OCI-LY7 (cell line): ENCODE results near the gene HACD2. TPM values are rescaled to one million over a fixed set of nuclear protein-coding genes. Genes with fewer than 3 reads are reported as not detected.

Source experiments
- BruUV-seq: library from RNA; stranded (reverse); fragments of 400-500 nt; replicated peaks from 2 replicates; lab custom pipeline; 2021; lab: Mats Ljungman, UMichigan
- CTCF ChIA-PET: fragments of 300-600 bp; sonication (Branson Sonifier 250); formaldehyde crosslinking; loops from one replicate; lab custom pipeline; 2022; ENCODE audit warnings: antibody characterized with exemption; ENCODE audit not compliant: unreplicated experiment; lab: Charles Lee
- POLR2A ChIA-PET: fragments of 300-600 bp; sonication (Branson Sonifier 250); formaldehyde crosslinking; loops from one replicate; lab custom pipeline; 2022; ENCODE audit warnings: antibody characterized with exemption; lab: Charles Lee
- DNase-seq: peaks from one replicate; pipeline ENCODE4 v3.0.0-alpha.2; 2015; ENCODE audit warnings: low spot score
- H2AFZ ChIP-seq: fragments of 200-600 bp; sonication (generic), shearing (Covaris generic); 2 replicates; pipeline ENCODE4 v1.6.1; 2014; ENCODE audit warnings: mild to moderate bottlenecking, antibody characterized with exemption, low read length, moderate library complexity
- H3K27ac ChIP-seq: fragments of 200-600 bp; sonication (generic); 2 replicates; pipeline ENCODE4 v1.5.1; 2014; ENCODE audit warnings: mixed run types, low read depth, mild to moderate bottlenecking, moderate library complexity, low read length, inconsistent platforms; ENCODE audit not compliant: poor library complexity, severe bottlenecking
- H3K36me3 ChIP-seq: fragments of 200-600 bp; sonication (generic); 2 replicates; pipeline ENCODE4 v1.6.1; 2014; ENCODE audit warnings: mild to moderate bottlenecking, antibody characterized with exemption, low read length, moderate library complexity, mixed read lengths; ENCODE audit not compliant: insufficient read depth
- H3K4me1 ChIP-seq: fragments of 200-600 bp; sonication (generic); 2 replicates; pipeline ENCODE4 v1.5.1; 2014; ENCODE audit warnings: mild to moderate bottlenecking, low read length; ENCODE audit not compliant: insufficient read depth, poor library complexity, severe bottlenecking
- H3K4me2 ChIP-seq: fragments of 200-600 bp; sonication (generic); 2 replicates; pipeline ENCODE4 v1.6.1; 2014; ENCODE audit warnings: mild to moderate bottlenecking, low read length
- H3K4me3 ChIP-seq: fragments of 200-600 bp; sonication (generic); 2 replicates; pipeline ENCODE4 v1.5.1; 2014; ENCODE audit warnings: mild to moderate bottlenecking, low read depth, low read length; ENCODE audit not compliant: poor library complexity, severe bottlenecking
- H3K79me2 ChIP-seq: fragments of 200-600 bp; sonication (generic); 2 replicates; pipeline ENCODE4 v1.6.1; 2016; ENCODE audit warnings: low read depth, mild to moderate bottlenecking, low read length, moderate library complexity, mixed read lengths; ENCODE audit not compliant: insufficient read depth
- H3K9me2 ChIP-seq: fragments of 200-600 bp; sonication (generic); 2 replicates; pipeline ENCODE4 v1.6.1; 2016; ENCODE audit warnings: mild to moderate bottlenecking, low read length, mixed read lengths; ENCODE audit not compliant: insufficient read depth
- H3K9me3 ChIP-seq: fragments of 200-600 bp; sonication (generic); 2 replicates; pipeline ENCODE4 v1.6.1; 2014; ENCODE audit warnings: mild to moderate bottlenecking, mixed run types, low read length, mixed read lengths
- H4K20me1 ChIP-seq: fragments of 200-600 bp; sonication (generic); 2 replicates; pipeline ENCODE4 v1.6.1; 2014; ENCODE audit warnings: mild to moderate bottlenecking, antibody characterized with exemption, low read length, moderate library complexity, mixed read lengths; ENCODE audit not compliant: insufficient read depth
- CTCF ChIP-seq: fragments of 200-600 bp; sonication (generic); conservative IDR thresholded peaks from 2 replicates; pipeline ENCODE4 v1.5.1; 2014; ENCODE audit warnings: mild to moderate bottlenecking, antibody characterized with exemption, low read length, moderate library complexity, mixed read lengths
- EZH2phosphoT487 ChIP-seq: fragments of 200-600 bp; sonication (generic); IDR thresholded peaks from 2 replicates; pipeline ENCODE4 v1.6.1; 2018; ENCODE audit warnings: low read depth, borderline replicate concordance, mild to moderate bottlenecking, mixed run types, antibody characterized with exemption, low read length, moderate library complexity, mixed read lengths
- intact Hi-C: fragments of 100-400 bp; cut with micrococcal nuclease; formaldehyde crosslinking; loops from one replicate; pipeline ENCODE4 v1.10.0; 2022; ENCODE audit not compliant: unreplicated experiment
- total RNA-seq, 2 experiments: library from RNA; depleted of rRNA in 1 of 2; stranded (reverse); fragments of >200 nt in 1 of 2; shearing (Covaris generic) in 1 of 2; gene quantifications; 2 replicates each; pipeline ENCODE4 v1.2.3, GENCODE V29; 2014 to 2022

HACD2 gene
- total RNA-seq, 2 experiments from 2014 or later, result 10.2 to 22.5 TPM

GRCh38 chr3:123446210-123446609 is 138.6 kb downstream of the HACD2 start:
- H3K4me2 ChIP-seq, result no peak overlapping the region
- no peaks in the 10 kb centered on the region for H3K79me2 ChIP-seq
- no peak overlapping the region for H2AFZ ChIP-seq
- intact Hi-C loops, result no loop called here
- H3K4me3 ChIP-seq, result no peak overlapping the region
- no peak overlapping the region for H3K27ac ChIP-seq
- CTCF ChIA-PET, result no interaction called here
- POLR2A ChIA-PET, result interaction anchor here (0.5 kb wide), 1 partner anchor 1013 kb away, joined by 3 read pairs; no protein-coding TSS in a partner anchor
- H4K20me1 ChIP-seq, result no peaks in the 10 kb centered on the region
- no peaks in the 10 kb centered on the region for H3K9me2 ChIP-seq
- TF ChIP-seq CTCF (no peak), EZH2phosphoT487 (no peak)
- no peaks in the 10 kb centered on the region for H3K36me3 ChIP-seq
- DNase-seq, result no peak
- no peaks in the 10 kb centered on the region for H3K4me1 ChIP-seq
- H3K9me3 ChIP-seq, result no peaks in the 10 kb centered on the region
- no TSS peak for BruUV-seq

GRCh38 chr3:123445702-123446101 is 139.2 kb downstream of the HACD2 start:
- Histone ChIP-seq H3K4me1 (no peaks in the 10 kb centered on the region), H3K9me2 (no peaks in the 10 kb centered on the region), H4K20me1 (no peaks in the 10 kb centered on the region), H3K79me2 (no peaks in the 10 kb centered on the region), H3K27ac (no peak overlapping the region), H3K4me2 (no peak overlapping the region), H3K36me3 (no peaks in the 10 kb centered on the region), H3K4me3 (no peak overlapping the region), H3K9me3 (no peaks in the 10 kb centered on the region), H2AFZ (no peak overlapping the region)
- no peak for TF ChIP-seq EZH2phosphoT487
- TF ChIP-seq CTCF, result no peak
- intact Hi-C loops, result no loop called here
- CTCF ChIA-PET, result no interaction called here
- DNase-seq, result no peak
- BruUV-seq, result no TSS peak
- POLR2A ChIA-PET, result interaction anchor here (0.6 kb wide), 1 partner anchor 38 kb away, joined by 3 read pairs; no protein-coding TSS in a partner anchor

GRCh38 chr3:123444744-123445143 is 140.1 kb downstream of the HACD2 start:
- Histone ChIP-seq H2AFZ (no peak overlapping the region), H3K9me2 (no peaks in the 10 kb centered on the region), H3K4me3 (no peak overlapping the region), H3K4me1 (no peaks in the 10 kb centered on the region), H3K9me3 (no peaks in the 10 kb centered on the region), H3K4me2 (no peak overlapping the region), H4K20me1 (no peaks in the 10 kb centered on the region), H3K27ac (no peak overlapping the region), H3K79me2 (no peaks in the 10 kb centered on the region), H3K36me3 (no peaks in the 10 kb centered on the region)
- intact Hi-C loops, result no loop called here
- ChIA-PET POLR2A (no interaction called here), CTCF (no interaction called here)
- no TSS peak for BruUV-seq
- DNase-seq, result no peak
- TF ChIP-seq CTCF (0 out of 2 replicates have a peak, but pooled peaks have one; percentile 14), EZH2phosphoT487 (no peak)
